Measurements from ENCODE around the gene PDZK1IP1.
"Not testable (repeated sequence)": the region's sequence is repeated elsewhere in the genome, so short reads cannot be mapped to it uniquely, and the experiment has no call there.

PDZK1IP1 gene

DNA sequence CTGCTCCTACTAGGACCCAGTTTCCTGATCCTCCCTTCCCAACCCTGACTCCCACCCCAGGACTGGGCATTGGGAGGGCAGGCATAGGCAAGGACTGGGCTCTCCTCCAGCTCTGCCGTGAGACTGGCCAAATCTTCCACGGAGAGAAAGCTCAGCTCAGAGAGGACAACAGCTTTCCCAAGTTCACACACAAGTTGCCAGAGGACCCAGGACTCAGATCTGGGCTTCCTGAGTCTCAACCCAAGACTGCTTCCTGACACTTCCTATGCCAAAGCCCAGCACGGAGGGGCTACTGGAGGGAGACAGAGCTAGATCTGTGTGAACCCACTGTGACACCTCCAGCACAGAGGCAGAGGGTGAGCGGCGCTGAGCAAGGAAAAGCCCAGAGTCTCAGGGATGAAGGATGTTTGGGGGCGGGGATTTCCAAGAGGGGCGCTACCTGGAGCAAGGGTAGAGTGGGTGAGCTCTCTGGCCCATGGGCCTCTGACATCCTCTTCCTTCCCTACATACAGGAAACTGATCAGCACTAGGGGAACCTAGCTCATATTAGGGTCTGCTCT is 7.1 kb downstream of the PDZK1IP1 start:
- in situ Hi-C loops (cut with MboI; ENCODE audit: low sequenced_read_pairs): loop anchor here (25.0 kb wide), 1 partner anchor 530 kb away; no protein-coding TSS in a partner anchor

DNA sequence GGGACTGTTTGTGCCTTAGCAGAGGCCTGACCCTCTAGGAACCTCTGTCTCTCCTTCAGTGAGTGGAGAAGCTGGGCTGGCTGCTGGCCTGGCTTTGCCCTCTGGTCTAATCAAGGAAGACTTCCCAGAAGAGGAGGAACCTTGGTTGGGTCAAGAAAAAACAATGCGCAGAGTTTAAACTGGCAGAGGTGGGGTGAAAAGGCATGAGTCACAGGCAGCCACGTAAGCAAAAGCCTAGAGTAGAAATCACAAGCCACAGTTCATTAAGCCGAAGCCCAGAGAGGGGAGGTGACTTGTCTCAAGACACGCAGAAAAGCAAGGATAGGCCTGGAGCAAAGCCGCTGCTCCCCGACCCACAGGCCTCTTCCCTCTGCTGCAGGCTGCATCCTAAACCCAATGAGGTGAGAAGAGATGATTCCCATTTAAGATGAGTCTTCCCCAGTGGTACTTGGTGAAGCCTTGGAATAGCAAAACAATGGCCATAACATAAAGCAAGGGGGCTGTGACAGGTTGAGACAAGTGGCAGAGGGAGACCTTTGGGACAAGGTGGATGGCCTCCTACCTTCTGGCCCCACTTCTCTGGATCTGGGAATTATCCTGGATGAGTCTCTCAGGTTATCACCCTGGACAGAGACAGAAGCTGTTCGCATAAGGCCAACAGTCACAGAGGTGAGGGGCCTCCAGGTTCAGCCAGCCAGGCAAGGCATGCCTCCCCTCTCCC is 7.7 kb downstream of the PDZK1IP1 start:
- in situ Hi-C loops (cut with MboI; ENCODE audit: low sequenced_read_pairs): loop anchor here (25.0 kb wide), 1 partner anchor 530 kb away; no protein-coding TSS in a partner anchor

DNA sequence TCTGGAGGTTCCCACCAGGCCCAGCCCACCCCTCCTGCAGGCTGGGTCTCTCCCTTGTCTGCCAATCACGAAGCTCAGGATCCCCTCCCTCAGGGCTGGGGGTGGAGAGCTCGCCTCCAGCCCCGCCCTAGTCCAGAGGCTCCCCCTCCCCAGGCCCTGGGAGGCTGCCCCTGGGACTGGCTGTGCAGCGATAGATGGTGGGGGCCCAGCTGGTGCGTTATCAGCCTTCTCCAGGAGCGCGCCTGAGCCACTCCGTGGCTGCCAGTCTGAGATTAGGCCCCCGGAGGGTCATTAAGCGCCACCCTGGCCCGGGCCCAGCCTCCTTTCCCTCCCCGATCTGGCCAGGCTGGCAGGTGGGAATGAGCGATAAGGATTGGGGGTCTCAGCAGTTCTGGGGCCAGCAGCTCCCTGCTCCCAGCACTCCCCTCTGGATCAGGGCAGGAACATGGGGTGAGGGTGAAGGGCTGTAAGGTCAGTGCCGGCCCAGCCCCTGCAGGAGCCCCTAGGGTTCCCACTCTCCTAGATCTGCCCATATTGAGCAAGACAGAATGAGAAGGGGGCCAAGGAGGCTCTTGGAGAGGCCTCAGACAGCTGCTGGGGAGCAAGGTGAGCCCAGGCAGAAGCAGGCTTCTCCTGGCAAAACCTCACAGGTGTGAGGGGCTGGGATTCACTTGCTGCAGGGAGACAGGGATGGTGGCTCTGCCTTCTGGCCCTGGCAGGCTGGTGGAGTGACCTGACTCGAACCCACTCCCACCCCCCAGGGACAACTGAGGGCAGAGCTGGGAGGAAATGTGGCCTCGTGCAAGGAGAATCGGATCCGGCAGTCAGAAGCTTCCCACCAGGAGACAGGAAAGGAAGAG is 8.5 kb downstream of the PDZK1IP1 start:
- in situ Hi-C loops (cut with MboI; ENCODE audit: low sequenced_read_pairs): loop anchor here (25.0 kb wide), 1 partner anchor 531 kb away; no protein-coding TSS in a partner anchor

DNA sequence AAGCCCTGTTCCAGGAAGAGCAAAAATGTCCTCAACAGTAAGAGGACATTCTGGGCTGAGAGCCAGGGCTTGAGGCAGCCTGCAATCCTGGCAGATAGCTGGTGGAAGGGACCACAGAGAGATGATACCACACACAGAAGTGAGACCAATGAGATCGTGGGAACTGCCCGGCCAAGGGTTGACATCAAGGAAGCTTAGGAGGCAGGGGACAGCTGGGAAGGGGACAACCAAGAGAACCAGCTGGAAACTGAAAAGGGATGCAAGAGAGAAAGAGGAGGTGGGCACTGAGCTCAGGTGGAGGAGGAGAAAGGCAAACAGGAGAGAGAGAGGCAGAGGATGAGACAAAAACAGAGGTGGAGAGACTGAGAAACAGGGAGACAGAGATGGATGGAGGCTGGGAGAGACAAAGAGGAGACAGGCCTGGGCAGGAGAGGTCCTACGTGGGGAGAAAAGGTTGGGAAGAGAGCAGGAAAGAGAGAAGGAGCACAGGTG is 9.2 kb downstream of the PDZK1IP1 start:
- in situ Hi-C loops (cut with MboI; ENCODE audit: low sequenced_read_pairs): loop anchor here (25.0 kb wide), 1 partner anchor 532 kb away; no protein-coding TSS in a partner anchor

DNA sequence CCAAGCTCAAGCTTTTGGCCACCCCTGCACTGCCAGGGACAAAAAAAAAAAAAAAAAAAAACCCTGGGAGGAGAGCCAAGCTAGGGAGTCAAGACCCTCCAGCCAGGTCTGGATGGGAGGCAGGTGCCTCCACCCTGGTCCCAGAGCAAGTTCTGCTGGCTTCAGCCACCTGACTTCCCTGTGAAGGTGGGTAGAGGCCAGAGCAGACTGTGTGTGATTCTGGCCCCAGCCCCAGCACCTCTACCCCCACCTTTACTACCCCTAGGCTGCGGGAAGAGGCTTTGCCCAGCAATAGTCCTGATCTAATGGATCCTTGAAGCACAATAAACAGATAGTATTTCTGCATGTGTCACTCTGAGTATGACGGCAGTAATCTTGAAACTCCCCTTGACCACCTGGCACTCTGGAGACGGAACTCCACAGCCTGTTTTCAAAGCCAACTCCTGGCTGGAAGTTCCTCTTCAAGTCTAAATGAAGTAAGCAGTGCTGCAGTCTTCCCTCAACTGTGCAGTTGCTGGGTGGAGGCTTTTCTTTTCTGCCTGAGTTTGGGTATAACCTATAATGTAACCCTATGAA is 9.8 kb downstream of the PDZK1IP1 start:
- in situ Hi-C loops (cut with MboI; ENCODE audit: low sequenced_read_pairs): loop anchor here (25.0 kb wide), 1 partner anchor 532 kb away; no protein-coding TSS in a partner anchor

DNA sequence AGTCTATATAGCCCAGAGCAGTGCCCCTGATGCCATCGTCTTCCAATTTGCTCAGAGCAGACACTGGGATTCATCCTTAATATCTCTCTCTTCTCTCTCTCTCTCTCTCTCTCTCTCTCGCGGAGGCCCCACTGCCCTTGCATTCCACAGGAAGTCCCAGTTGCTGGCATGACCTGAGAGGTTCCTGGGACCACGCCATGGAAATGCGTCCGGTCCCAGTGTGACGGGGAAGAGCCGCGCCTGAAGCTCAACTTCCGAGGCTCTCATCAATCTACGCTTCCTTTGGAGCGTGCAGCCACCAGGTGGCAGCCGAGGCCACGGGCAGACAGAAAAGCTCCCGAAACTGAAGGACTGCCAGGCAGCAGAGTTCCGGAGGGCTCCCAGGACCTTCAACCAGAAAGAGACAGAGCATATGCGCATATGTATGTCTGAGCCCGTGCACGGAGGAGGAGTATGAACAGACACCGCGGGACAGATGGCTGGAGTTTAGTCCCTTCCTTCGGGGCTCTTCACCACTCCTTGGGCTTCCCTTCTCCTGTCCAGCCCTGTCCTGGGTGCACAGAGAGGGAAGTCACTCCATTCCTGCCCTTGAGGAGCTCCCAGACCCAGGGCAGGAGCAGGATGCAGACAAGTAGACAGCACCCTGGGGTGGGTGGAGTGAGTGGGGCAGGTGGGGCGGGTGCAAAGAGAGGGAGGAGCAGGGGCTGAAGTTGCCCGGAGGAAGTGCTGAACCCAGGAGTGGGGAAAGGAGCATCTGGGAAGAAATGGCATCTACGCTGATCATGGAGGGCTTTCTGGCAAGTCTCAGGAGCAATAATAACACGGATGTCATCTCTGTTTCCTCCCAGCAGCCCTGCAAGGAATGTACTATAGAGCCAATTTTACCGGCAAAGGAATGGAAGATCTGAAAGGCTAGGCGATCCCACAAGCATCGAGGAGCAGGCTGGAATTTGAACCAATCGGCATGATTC is 10.5 kb downstream of the PDZK1IP1 start:
- in situ Hi-C loops (cut with MboI; ENCODE audit: low sequenced_read_pairs): loop anchor here (25.0 kb wide), 1 partner anchor 533 kb away; no protein-coding TSS in a partner anchor

DNA sequence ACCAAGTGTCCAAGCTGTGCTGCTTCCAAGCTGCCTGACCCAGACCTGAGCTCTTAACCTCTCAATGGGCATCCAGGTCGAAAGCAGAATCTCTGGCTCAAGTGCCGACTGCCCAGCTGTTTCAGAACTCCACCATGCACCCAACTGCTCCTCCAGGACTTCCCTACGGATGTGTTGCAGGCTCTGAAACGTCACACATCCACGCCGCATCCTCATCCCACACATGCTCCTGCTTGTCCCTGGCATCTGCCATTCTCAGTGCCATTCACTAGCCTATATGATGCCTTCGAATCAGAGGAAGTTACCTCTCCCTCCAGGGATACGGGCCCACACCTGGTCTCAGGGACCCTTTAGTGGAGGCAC is 11.2 kb downstream of the PDZK1IP1 start:
- in situ Hi-C loops (cut with MboI; ENCODE audit: low sequenced_read_pairs): loop anchor here (25.0 kb wide), 1 partner anchor 534 kb away; no protein-coding TSS in a partner anchor

DNA sequence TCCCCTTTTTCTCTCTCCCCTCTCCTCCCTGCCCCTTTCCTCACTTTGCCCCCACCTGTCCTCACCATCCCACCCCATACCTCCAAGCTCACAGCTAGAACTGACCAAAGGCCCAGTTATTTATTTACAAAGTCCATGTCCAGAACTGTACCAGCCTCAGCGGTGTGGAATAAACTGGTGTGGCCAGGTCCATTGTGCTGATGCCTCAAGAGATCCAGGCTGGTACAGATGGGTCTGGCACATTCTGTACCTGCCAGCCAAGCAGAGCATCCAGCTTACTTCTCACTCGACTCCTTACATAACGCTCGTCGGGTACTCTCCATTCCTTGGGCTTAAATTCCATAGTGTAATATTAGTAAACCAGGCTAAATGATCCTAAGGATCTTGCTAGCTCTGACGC is 11.8 kb downstream of the PDZK1IP1 start:
- in situ Hi-C loops (cut with MboI; ENCODE audit: low sequenced_read_pairs): loop anchor here (25.0 kb wide), 1 partner anchor 534 kb away; no protein-coding TSS in a partner anchor

DNA sequence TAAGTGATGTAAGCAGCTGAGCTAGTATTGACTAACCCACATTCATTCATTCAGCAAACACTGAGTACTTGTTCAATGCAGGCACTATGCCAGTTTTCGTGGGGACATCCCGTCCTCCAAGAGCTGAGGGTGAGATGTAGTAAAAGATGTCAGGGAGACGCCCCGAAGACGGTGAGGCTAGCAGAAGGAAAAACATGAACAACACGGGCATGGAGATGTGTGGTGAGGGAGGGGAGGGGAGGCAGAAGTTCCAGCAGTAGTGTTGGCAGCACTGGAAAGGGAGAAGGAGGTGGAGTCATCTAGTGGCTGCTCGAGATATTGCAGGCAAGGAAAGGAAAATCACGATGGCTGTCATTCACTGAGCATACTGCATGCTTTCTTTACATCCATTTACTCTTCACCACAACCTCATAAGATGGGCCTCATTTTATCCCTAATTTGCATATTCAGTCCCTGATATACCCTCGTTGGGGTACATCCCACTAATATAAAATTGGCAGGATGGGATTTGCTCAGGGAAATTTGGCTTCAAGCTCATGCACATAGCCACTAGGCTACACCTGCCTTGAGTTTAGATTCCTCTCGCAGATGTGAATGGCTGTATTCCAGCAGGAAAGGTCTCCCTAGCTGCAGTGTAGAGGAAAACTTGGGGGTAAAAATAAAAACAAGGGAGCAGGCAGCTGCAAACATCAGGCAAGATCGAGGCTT is 14.5 kb downstream of the PDZK1IP1 start:
- in situ Hi-C loops (cut with MboI; ENCODE audit: low sequenced_read_pairs): loop anchor here (25.0 kb wide), 1 partner anchor 537 kb away; no protein-coding TSS in a partner anchor

DNA sequence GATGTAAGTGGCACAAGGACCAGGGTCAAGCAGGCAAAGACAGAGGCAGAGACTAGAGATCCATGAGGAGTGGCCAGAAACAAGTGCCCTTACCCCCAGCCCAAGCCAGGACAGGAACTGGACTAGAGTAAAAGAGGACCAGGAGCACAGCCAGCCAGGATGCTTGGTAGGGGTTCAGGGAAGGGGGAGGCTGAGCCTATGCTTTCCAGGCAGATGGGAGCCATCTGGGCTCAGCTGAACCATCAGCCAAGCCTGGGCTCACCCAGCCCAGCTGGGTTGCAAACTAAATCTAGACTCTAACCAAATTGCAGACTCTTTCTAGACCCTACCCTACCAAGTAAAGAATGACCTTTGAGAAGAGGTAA is 15.2 kb downstream of the PDZK1IP1 start:
- in situ Hi-C loops (cut with MboI; ENCODE audit: low sequenced_read_pairs): loop anchor here (25.0 kb wide), 1 partner anchor 538 kb away; no protein-coding TSS in a partner anchor

DNA sequence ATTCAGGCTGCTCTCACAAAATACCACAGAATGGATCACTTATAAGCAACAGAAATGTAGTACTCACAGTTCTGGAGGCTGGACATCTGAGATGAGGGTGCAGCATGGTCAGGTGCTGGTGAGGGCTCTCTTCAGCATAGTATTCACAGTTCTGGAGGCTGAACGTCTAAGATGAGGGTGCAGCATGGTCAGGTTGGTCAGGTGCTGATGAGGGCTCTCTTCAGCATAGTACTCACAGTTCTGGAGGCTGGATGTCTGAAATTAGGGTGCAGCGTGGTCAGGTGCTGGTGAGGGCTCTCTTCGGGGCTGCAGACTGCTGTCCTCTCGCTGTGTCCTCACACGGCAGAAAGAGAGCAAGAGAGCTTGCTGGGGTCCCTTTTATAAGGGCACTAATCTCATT is 17.1 kb downstream of the PDZK1IP1 start:
- in situ Hi-C loops (cut with MboI; ENCODE audit: low sequenced_read_pairs): no loop called here

DNA sequence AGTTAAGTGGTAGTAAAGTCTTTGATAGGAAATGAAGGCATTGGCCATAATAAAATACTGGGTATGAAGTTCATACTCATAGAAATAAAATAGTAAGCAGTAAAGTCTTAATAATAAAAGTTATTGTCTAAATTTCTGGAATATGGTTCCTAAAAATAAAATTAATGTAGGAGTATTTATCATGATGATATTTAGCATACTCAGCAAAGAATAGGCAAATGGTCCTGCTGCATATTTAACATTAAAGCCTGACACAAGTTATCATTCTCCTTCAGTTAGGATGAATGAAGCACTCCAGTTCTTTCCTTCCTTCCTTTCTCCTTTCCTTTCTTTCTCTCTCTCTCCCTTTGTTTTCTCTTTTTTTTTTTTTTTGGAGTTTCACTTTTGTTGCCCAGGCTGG is 25.3 kb downstream of the PDZK1IP1 start:
- in situ Hi-C loops (cut with MboI; ENCODE audit: low sequenced_read_pairs): no loop called here

DNA sequence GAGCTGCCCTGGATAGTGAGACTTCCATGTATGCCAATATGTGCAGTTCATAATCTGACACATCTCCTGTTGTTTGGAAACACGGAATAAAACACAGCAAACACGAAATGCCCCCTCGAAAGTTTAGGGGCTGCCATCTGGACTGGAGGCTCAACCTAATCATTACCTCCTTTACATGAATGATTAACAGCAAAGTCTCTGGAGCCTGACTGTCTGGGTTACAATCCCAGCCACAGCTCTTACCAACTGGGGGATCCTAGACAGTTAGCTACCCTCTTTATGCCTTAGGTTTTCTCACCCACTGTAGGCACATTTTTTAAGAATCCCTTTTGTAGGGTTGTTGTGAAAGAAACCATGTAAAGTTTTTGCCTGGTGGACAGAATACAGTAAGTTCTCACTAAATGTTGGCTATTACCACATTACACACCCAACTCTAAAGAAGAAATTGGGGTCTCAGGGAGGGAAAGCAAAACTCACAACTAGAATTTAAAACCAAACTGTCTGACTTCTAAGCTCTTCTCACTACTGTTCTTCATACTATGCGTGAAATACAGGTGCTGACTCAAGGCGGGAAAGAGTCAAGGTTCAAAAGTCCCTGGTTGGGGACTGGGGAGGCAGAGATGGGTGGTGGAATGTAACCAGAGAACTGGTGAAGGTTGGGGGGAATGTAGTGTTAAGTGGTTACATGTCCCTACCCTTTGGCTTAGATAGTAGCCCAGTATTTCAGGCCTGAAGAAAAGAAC is 28.4 kb downstream of the PDZK1IP1 start:
- in situ Hi-C loops (cut with MboI; ENCODE audit: low sequenced_read_pairs): no loop called here

DNA sequence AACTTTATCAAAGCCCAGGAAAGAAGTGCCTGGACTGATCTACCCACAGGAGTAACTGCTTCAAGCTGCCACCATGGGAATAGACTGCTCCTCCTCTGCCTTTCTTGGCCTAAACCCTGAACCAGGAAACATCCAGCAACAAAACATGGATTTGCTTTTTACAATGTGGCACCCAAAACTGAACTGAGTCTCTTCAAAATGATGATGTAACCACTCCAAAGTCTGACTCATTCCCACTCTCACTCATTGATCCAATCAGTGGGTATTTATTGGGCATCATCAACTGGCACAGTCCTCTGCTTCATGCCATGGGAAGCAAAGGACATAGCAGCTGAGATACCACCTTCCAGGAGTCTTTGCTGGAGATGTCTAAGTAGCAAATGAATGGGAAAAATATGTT is 29.1 kb downstream of the PDZK1IP1 start:
- in situ Hi-C loops (cut with MboI; ENCODE audit: low sequenced_read_pairs): no loop called here

DNA sequence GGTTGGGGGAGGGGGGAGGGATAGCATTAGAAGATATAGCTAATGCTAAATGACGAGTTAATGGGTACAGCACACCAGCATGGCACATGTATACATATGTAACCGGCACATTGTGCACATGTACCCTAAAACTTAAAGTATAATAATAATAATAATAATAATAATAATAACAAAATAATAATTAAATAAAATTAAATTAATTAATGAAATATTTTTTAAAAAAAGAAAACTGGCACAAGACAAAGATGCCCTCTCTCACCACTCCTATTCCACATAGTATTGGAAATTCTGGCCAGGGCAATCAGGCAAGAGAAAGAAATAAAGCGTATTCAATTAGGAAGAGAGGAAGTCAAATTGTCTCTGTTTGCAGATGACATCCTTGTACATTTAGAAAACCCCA is 31.9 kb downstream of the PDZK1IP1 start:
- in situ Hi-C loops (cut with MboI; ENCODE audit: low sequenced_read_pairs): not testable (repeated sequence)

DNA sequence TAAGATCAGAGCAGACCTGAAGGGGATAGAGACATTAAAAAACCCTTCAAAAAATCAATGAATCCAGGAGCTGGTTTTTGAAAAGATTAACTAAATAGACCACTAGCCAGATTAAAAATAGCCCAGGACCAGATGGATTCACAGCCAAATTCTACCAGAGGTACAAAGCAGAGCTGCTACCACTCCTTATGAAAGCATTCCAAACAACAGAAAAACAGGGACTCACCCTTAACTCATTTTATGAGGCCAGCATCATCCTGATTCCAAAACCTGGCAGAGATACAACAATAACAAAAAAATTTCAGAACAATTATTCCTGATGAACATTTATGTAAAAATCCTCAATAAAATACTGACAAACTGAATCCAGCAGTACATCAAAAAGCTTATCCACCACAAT is 33.4 kb downstream of the PDZK1IP1 start:
- in situ Hi-C loops (cut with MboI; ENCODE audit: low sequenced_read_pairs): not testable (repeated sequence)

DNA sequence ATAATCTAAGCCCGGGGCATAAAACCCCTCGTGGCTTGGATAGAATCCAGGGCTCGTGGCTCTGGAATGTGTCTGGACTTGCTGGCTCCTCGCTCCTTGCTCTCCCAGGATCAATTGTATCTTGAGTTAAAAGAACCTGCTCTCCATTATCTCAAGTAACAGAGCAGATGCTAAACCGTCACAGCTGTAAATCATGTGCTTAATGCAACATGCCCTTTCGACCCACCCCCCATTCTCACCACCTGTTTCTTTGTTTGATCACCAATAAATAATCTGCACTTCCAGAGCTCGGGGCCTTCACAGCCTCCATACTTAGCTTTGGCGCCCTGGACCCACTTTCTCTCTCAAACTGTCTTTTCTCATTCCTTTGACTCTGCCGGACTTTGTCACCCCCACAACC is 40.7 kb downstream of the PDZK1IP1 start:
- in situ Hi-C loops (cut with MboI; ENCODE audit: low sequenced_read_pairs): not testable (repeated sequence)

DNA sequence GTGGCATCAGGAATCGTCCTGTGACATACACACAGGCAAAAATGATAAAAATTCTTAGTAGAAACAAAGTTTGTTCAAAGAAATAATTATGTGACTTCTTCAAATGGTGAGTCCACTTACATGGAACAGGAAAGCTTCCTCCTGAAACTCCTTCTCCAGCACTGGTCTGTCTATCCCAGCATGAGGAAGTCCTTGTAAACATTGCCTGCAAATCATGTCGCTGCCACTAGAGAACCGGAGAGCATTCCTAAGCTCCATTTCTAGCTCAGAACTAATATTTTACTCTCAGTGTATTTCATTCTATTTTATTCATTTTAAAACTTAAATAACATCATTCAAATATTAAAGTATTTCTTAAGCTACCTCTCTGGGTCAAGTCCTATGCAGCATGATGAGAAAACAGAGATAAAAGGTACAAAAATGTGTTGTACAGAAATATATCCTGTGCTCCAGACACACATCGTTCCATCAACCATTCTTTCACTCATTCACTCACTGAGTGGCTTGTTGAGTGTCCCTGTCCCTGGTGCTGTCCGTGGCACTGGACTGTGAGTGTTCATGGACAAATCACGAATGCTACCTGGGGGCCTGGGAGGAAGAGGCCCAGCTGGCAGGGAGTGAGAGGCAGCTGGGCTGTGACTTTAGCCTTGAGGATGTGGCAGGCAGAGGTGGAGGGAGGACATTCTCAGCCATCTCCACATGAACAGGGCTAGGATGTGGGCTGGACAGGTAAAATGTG is 42.6 kb downstream of the PDZK1IP1 start:
- in situ Hi-C loops (cut with MboI; ENCODE audit: low sequenced_read_pairs): no loop called here
